HuH-7 (cell line): ENCODE data around the gene LMBR1.
"Not testable (repeated sequence)": the region's sequence is repeated elsewhere in the genome, so short reads cannot be mapped to it uniquely, and the experiment has no call there.

Experiments used
- DNase-seq: peaks from one replicate; pipeline ENCODE4 v3.0.0; 2011; ENCODE audit warnings: low spot score

The LMBR1 gene

GRCh38 chr7:156845379-156846101, 47.4 kb downstream of the LMBR1 start:
- no peak for DNase-seq

GRCh38 chr7:156843582-156843981, 49.4 kb downstream of the LMBR1 start:
- not testable (repeated sequence) for DNase-seq

GRCh38 chr7:156843157-156843556, 49.8 kb downstream of the LMBR1 start:
- no peak for DNase-seq

- DNase-seq: no peak
Observed at GRCh38 chr7:156842740-156843140, 50.2 kb downstream of the LMBR1 start.

GRCh38 chr7:156842317-156842716, 50.7 kb downstream of the LMBR1 start:
- no peak for DNase-seq

- DNase-seq: no peak
Observed at GRCh38 chr7:156841497-156841896, 51.5 kb downstream of the LMBR1 start.

- DNase-seq: no peak
Observed at GRCh38 chr7:156840134-156840533, 52.8 kb downstream of the LMBR1 start.

- no peak for DNase-seq
Observed at GRCh38 chr7:156836443-156836842, 56.5 kb downstream of the LMBR1 start.

- DNase-seq: no peak
Observed at GRCh38 chr7:156834462-156834861, 58.5 kb downstream of the LMBR1 start.

- no peak for DNase-seq
Observed at GRCh38 chr7:156833312-156833711, 59.7 kb downstream of the LMBR1 start.

- no peak for DNase-seq
Observed at GRCh38 chr7:156832195-156832877, 60.6 kb downstream of the LMBR1 start.

- no peak for DNase-seq
Observed at GRCh38 chr7:156829669-156830336, 63.2 kb downstream of the LMBR1 start.

- DNase-seq: no peak
Observed at GRCh38 chr7:156827587-156828203, 65.3 kb downstream of the LMBR1 start.

GRCh38 chr7:156823435-156823834, 69.5 kb downstream of the LMBR1 start:
- no peak for DNase-seq

GRCh38 chr7:156820445-156821063, 72.4 kb downstream of the LMBR1 start:
- no peak for DNase-seq

GRCh38 chr7:156819733-156820295, 73.2 kb downstream of the LMBR1 start:
- DNase-seq: no peak

- DNase-seq: no peak
Observed at GRCh38 chr7:156818133-156818532, 74.8 kb downstream of the LMBR1 start.

- DNase-seq: no peak
Observed at GRCh38 chr7:156816943-156817572, 75.9 kb downstream of the LMBR1 start.

GRCh38 chr7:156811706-156812105, 81.3 kb downstream of the LMBR1 start:
- no peak for DNase-seq

GRCh38 chr7:156803656-156804055, 89.3 kb downstream of the LMBR1 start:
- not testable (repeated sequence) for DNase-seq

GRCh38 chr7:156802214-156802613, 90.8 kb downstream of the LMBR1 start:
- no peak for DNase-seq
